Activated CD8-positive, alpha-beta memory T cell treated with anti-CD3 and anti-CD28 coated beads, Interleukin-2, amount 10 ng/mL, durations not matched to agents 7 days and 5 days (primary cell): ENCODE results near the gene LRMDA. TPM values are rescaled to one million over a fixed set of nuclear protein-coding genes. Genes with fewer than 3 reads are reported as not detected.
"Not testable (repeated sequence)": the region's sequence is repeated elsewhere in the genome, so short reads cannot be mapped to it uniquely, and the experiment has no call there.

Source experiments
- ATAC-seq: fragments of 150-1000 bp; cut with Tn5 transposase; one replicate; pipeline ENCODE4 v1.10.0; 2021; ENCODE audit warnings: moderate library complexity
- CTCF ChIA-PET: fragments of 350-600 bp; sonication (Branson Sonifier 250); formaldehyde crosslinking; loops from one replicate; lab custom pipeline; 2021; ENCODE audit warnings: antibody characterized with exemption; lab: Charles Lee
- DNase-seq: peaks from one replicate; pipeline ENCODE4 v3.0.0-alpha.2; 2020
- H3K27ac Mint-ChIP-seq: one replicate; pipeline ENCODE4 v1.8.0; 2021; ENCODE audit warnings: mild to moderate bottlenecking, mixed read lengths
- H3K27me3 Mint-ChIP-seq: one replicate; pipeline ENCODE4 v1.8.0; 2021; ENCODE audit warnings: mixed read lengths
- H3K36me3 Mint-ChIP-seq: one replicate; pipeline ENCODE4 v1.8.0; 2021; ENCODE audit warnings: mild to moderate bottlenecking, mixed read lengths
- H3K4me1 Mint-ChIP-seq: one replicate; pipeline ENCODE4 v1.8.0; 2021; ENCODE audit warnings: mixed read lengths
- H3K4me3 Mint-ChIP-seq: one replicate; pipeline ENCODE4 v1.8.0; 2021; ENCODE audit warnings: mild to moderate bottlenecking, moderate library complexity, mixed read lengths
- H3K9me3 Mint-ChIP-seq: one replicate; pipeline ENCODE4 v1.8.0; 2022; ENCODE audit warnings: low read depth, mixed read lengths
- total RNA-seq, 2 experiments: library from RNA; stranded (reverse); gene quantifications; one replicate each; pipeline ENCODE4 v1.2.3, GENCODE V29; 2021

Gene LRMDA
- total RNA-seq, 2 experiments from 2014 or later = not detected

DNA sequence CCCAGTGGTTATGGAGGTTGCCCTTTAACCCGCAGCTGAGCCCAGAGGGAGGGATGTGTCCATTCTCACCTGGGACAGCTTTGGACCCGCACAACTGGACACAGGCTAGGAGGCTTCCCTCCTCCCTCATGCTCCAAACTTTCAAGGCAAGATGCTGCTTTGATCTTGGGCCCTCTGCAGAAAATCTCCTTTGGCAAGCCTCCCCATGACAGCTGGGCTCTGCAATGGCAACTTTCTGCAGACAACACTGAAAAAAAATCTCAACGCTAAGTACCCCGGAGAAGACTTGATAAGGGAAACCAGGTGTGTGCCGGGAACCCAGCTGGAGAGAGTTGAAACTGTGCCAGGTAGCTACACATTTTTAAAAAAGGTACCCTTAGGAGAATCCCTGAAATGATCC is 610.1 kb downstream of the LRMDA start:
- Mint-ChIP-seq H3K9me3 (peaks cover 2% of the 10 kb centered on the region), H3K4me1 (no peaks in the 10 kb centered on the region), H3K36me3 (no peaks in the 10 kb centered on the region), H3K27me3 (no peaks in the 10 kb centered on the region), H3K27ac (no peak overlapping the region), H3K4me3 (no peak overlapping the region)
- ATAC-seq (no peak), DNase-seq (no peak)
- CTCF ChIA-PET = no interaction called here

GRCh38 chr10:76043261-76043660 is 611.8 kb downstream of the LRMDA start:
- no peak for ATAC-seq
- CTCF ChIA-PET = no interaction called here
- Mint-ChIP-seq H3K36me3 (no peaks in the 10 kb centered on the region), H3K4me3 (no peak overlapping the region), H3K4me1 (no peaks in the 10 kb centered on the region), H3K27ac (no peak overlapping the region), H3K27me3 (no peaks in the 10 kb centered on the region), H3K9me3 (peaks cover 4% of the 10 kb centered on the region)
- no peak for DNase-seq

DNA sequence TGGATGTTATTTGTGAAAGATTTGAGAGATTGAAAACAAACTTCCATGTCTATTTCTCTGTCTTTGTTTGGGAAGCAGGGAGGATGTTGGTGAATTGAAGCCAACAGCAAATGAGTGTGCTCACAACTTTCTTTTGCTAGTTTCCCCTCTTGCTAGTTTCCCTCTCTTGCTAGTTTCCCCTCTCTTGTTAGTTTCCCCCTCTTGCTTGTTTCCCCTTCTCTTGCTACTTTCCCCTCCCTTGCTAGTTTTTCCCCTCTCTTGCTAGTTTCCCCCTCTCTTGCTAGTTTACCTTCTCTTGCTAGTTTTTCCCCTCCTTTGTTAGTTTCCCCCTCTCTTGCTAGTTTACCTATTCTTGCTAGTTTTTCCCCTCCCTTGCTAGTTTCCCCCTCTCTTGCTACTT is 613.3 kb downstream of the LRMDA start:
- no peaks in the 10 kb centered on the region for H3K4me1 Mint-ChIP-seq
- H3K9me3 Mint-ChIP-seq = peaks cover 2% of the 10 kb centered on the region
- H3K36me3 Mint-ChIP-seq = no peaks in the 10 kb centered on the region
- DNase-seq = no peak
- no peak for ATAC-seq
- CTCF ChIA-PET = no interaction called here
- H3K4me3 Mint-ChIP-seq = no peak overlapping the region
- no peak overlapping the region for H3K27ac Mint-ChIP-seq
- H3K27me3 Mint-ChIP-seq = no peaks in the 10 kb centered on the region

- Mint-ChIP-seq H3K4me3 (no peak overlapping the region), H3K9me3 (peaks cover 2% of the 10 kb centered on the region), H3K27ac (no peak overlapping the region), H3K27me3 (no peaks in the 10 kb centered on the region), H3K36me3 (no peaks in the 10 kb centered on the region), H3K4me1 (no peaks in the 10 kb centered on the region)
- ATAC-seq (no peak), DNase-seq (no peak)
- CTCF ChIA-PET = no interaction called here
These were observed 613.8 kb downstream of the LRMDA start for GRCh38 chr10:76045174-76045573.

- CTCF ChIA-PET = interaction anchor here (1.6 kb wide), 1 partner anchor 11 kb away, joined by 6 read pairs; no protein-coding TSS in a partner anchor
- H3K27me3 Mint-ChIP-seq = no peaks in the 10 kb centered on the region
- H3K36me3 Mint-ChIP-seq = no peaks in the 10 kb centered on the region
- H3K9me3 Mint-ChIP-seq = peaks cover 2% of the 10 kb centered on the region
- DNase-seq = no peak
- H3K27ac Mint-ChIP-seq = no peak overlapping the region
- no peaks in the 10 kb centered on the region for H3K4me1 Mint-ChIP-seq
- H3K4me3 Mint-ChIP-seq = no peak overlapping the region
- no peak for ATAC-seq
These were observed 616.1 kb downstream of the LRMDA start for GRCh38 chr10:76047521-76047920.

GRCh38 chr10:76049581-76050290 is 618.3 kb downstream of the LRMDA start:
- peaks cover 8% of the 10 kb centered on the region for H3K9me3 Mint-ChIP-seq
- ATAC-seq = no peak
- H3K36me3 Mint-ChIP-seq = no peaks in the 10 kb centered on the region
- H3K4me3 Mint-ChIP-seq = no peak overlapping the region
- H3K27ac Mint-ChIP-seq = no peak overlapping the region
- no peak for DNase-seq
- H3K27me3 Mint-ChIP-seq = no peaks in the 10 kb centered on the region
- CTCF ChIA-PET = no interaction called here
- no peaks in the 10 kb centered on the region for H3K4me1 Mint-ChIP-seq

GRCh38 chr10:76050291-76050625 is 618.8 kb downstream of the LRMDA start:
- CTCF ChIA-PET = no interaction called here
- Mint-ChIP-seq H3K27me3 (no peaks in the 10 kb centered on the region), H3K4me3 (no peak overlapping the region), H3K9me3 (peaks cover 10% of the 10 kb centered on the region), H3K36me3 (no peaks in the 10 kb centered on the region), H3K27ac (no peak overlapping the region), H3K4me1 (no peaks in the 10 kb centered on the region)
- DNase-seq (no peak), ATAC-seq (no peak)

DNA sequence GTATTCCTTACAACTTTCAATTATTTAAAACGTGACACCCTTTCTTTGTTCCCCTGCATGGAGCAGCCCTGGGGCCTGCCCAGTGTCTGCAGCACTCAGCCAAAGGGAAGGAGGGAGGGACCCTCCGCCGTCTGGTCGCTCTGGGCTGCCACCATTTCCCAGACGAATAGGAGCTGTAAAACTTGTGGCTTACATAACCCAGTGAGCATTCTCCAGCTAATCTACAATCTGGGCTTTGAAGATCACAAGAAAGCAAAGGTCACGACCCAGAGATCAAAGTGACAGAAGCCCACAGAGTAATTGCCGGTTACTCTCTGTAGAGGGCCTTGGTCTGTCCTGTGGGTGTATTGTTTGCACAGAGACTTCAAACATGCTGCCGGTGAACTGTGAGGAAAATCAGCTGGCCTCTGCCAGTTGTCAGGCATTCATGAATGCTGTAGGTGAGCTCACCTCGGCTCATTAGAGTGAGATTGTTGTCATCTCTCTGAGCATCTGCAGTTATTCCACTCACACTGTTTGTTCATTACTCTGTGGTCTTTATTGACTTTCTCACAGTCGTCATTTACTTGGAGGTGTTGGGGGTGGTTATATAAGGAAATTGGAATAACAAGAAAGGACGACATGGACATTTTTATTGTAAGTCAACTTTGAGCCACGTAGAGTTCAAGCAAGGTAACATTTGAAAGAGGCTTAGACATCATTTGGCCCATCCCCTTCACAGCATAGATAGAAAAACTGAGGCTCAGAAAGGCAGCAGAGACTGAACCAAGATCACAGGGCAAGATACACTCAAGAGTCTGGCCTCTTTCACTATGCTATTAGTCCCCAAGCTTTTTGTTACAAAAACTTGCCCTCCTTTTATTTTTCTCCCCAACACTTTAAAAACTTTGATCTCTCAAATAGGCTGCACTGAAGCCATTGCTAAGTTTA is 619.8 kb downstream of the LRMDA start:
- no peak for ATAC-seq
- Mint-ChIP-seq H3K27ac (no peak overlapping the region), H3K4me3 (no peak overlapping the region), H3K27me3 (no peaks in the 10 kb centered on the region), H3K36me3 (no peaks in the 10 kb centered on the region), H3K9me3 (peaks cover 13% of the 10 kb centered on the region), H3K4me1 (no peaks in the 10 kb centered on the region)
- DNase-seq = no peak
- CTCF ChIA-PET = no interaction called here

- H3K4me1 Mint-ChIP-seq = no peaks in the 10 kb centered on the region
- CTCF ChIA-PET = interaction anchor here (0.7 kb wide), 1 partner anchor 1685 kb away, joined by 3 read pairs; no protein-coding TSS in a partner anchor
These were observed 621.5 kb downstream of the LRMDA start for GRCh38 chr10:76052682-76053503.

GRCh38 chr10:76055466-76055865 is 624.0 kb downstream of the LRMDA start:
- no peaks in the 10 kb centered on the region for H3K36me3 Mint-ChIP-seq
- no peaks in the 10 kb centered on the region for H3K27me3 Mint-ChIP-seq
- no peak overlapping the region for H3K4me3 Mint-ChIP-seq
- peaks cover 16% of the 10 kb centered on the region for H3K9me3 Mint-ChIP-seq
- ATAC-seq (no peak), DNase-seq (no peak)
- H3K27ac Mint-ChIP-seq = no peak overlapping the region
- no peaks in the 10 kb centered on the region for H3K4me1 Mint-ChIP-seq
- CTCF ChIA-PET = no interaction called here

More at GRCh38 chr10:76052682-76053503, 621.5 kb downstream of the LRMDA start:
- H3K4me3 Mint-ChIP-seq = no peak overlapping the region
- no peaks in the 10 kb centered on the region for H3K36me3 Mint-ChIP-seq
- ATAC-seq (no peak), DNase-seq (no peak)
- H3K27me3 Mint-ChIP-seq = no peaks in the 10 kb centered on the region
- no peak overlapping the region for H3K27ac Mint-ChIP-seq
- H3K9me3 Mint-ChIP-seq = peaks cover 18% of the 10 kb centered on the region

DNA sequence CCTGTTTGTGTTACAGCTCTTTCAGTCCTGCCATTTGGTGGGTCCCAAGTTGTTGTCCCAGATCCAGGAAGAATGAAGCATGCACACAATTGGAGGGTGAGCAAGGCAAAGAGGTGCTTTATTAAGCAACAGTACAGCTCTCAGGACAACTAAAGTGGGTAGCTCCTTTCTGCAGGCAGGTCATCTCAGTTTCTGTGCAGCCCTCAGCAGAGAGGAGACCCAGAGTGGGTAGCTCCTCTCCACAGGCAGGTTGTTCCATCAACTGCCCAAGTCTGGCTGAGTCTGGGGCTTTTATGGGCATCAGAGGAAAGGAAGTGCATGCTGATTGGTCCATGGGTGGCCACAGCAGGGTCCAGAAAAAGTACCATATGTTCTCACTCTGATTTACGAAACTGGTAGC is 624.5 kb downstream of the LRMDA start:
- H3K4me1 Mint-ChIP-seq = no peaks in the 10 kb centered on the region
- H3K36me3 Mint-ChIP-seq = no peaks in the 10 kb centered on the region
- no peaks in the 10 kb centered on the region for H3K27me3 Mint-ChIP-seq
- H3K9me3 Mint-ChIP-seq = peaks cover 16% of the 10 kb centered on the region
- CTCF ChIA-PET = no interaction called here
- ATAC-seq (no peak), DNase-seq (no peak)
- H3K27ac Mint-ChIP-seq = no peak overlapping the region
- H3K4me3 Mint-ChIP-seq = no peak overlapping the region

DNA sequence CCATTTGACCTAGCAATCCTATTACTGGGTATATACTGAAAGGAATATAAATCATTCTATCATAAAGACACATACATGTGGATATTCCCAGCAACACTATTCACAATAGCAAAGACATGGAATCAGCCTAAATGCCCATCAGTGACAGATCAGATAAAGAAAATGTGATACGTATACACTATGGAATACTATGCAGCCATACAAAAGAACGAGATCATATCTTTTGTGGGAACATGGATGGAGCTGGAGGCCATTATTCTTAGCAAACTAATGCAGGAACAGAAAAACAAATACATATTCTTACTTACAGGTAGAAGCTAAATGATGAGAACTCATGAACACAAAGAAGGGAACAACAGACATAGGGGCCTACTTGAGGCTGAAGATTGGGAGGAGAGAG is 629.6 kb downstream of the LRMDA start:
- ATAC-seq, H3K9me3 Mint-ChIP-seq, DNase-seq, H3K27ac Mint-ChIP-seq, H3K36me3 Mint-ChIP-seq, CTCF ChIA-PET, H3K4me3 Mint-ChIP-seq, H3K4me1 Mint-ChIP-seq, H3K27me3 Mint-ChIP-seq: not testable (repeated sequence)

DNA sequence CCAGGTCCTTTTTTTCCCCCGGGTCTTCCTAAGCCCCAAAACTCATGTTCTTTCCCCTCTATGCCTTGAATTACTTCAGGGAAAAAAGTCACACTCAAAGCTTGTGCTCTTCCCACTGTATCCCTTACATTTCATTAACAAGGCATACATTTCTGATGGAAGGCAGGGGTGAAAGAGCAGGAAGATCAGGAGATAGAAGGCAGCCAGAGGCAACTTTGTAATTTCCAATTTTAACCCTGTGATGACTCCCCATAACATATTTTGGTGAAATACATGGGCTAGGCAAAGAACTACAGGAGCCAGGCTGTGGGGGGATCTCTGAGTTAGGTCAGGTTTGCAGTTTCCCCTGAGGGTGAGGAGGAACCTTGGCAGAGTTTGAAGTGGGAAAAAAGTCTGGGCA is 635.0 kb downstream of the LRMDA start:
- no peak for DNase-seq
- peaks cover 4% of the 10 kb centered on the region for H3K9me3 Mint-ChIP-seq
- H3K27me3 Mint-ChIP-seq = no peaks in the 10 kb centered on the region
- H3K4me1 Mint-ChIP-seq = no peaks in the 10 kb centered on the region
- H3K27ac Mint-ChIP-seq = no peak overlapping the region
- no peak overlapping the region for H3K4me3 Mint-ChIP-seq
- no peaks in the 10 kb centered on the region for H3K36me3 Mint-ChIP-seq
- ATAC-seq = no peak
- CTCF ChIA-PET = no interaction called here
